Fibroblast of upper back skin (primary cell): ENCODE measurements around the gene SMURF2.

Experiments
- DNase-seq: peaks from one replicate; pipeline ENCODE4 v3.0.0-alpha.2; 2013

SMURF2 gene

DNA sequence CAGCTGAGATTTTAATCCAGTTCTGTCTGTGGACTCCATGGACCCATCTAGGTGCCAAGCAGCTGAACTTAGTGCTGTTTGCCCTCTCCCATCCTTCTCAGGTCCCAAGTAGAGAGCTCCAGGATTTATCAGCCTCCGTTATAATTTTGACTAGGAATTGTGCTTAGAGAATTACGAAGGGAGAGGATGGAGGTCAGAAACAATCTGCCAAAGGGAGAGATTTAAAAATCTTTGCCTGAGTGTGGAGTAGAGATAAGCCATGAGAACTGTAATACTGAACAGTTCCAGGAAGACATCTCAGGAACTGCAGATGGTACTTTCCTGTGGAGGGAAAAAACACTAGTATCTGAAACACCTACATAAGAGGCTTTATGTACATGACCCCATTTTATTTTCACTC lies 128.3 kb downstream of the SMURF2 start:
- no peak for DNase-seq

DNA sequence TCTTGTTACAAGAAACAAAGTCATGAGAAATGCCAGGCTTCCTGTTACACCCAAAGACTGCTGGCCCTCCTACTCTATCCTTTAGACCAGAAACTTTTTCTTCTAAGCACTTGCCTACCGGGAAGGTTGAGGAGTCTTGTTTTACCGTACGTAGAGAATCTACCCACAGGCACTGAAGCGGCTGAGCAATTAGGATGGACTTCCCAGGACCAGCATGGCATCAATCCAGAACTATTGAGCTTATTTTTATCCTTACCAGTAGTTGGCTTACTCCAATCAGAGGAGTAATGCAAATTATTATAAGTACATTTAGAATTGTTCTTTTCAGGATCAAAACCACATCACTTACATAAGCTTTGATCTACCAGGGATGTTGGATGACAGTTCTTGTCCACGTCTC lies 129.7 kb downstream of the SMURF2 start:
- no peak for DNase-seq

DNA sequence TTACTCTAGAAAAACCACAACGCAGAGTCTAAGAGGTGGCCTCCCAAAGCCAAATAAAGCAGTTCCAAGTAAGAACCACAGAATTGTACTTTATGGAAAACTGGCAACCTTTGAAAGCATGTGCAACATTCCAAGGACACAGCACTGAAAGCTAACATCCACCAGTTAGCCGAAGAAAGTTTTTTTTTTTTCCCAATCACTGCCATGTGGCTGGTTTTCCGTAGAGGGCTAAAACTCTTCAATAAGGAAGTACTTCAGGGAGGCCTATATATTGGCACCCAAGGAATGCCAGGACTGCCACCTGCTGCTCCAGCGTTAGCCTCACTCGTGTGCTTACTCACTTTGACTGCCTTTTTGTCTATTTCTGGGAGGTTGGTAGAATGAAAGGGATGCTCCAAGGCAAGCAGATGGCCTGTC lies 130.1 kb downstream of the SMURF2 start:
- DNase-seq: peak; percentile 57

DNA sequence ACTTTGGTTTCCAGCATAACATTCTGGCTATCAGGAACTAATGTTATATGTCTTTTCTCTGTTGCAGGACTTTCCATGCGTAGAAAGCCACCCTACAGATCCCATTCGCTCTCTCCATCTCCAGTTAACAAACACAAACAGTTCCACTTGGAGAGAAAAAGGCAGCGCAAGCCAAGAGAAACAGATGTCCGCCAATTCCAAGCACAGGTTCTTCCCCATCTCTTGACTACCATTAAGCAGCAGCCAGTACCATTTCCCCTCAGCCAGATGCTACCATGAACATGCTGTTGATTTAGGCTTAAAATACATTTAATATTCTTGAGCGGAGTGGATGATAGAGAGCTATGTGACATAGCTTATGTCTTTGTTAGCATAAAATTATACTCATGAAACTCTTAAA lies 132.9 kb downstream of the SMURF2 start:
- DNase-seq: no peak

DNA sequence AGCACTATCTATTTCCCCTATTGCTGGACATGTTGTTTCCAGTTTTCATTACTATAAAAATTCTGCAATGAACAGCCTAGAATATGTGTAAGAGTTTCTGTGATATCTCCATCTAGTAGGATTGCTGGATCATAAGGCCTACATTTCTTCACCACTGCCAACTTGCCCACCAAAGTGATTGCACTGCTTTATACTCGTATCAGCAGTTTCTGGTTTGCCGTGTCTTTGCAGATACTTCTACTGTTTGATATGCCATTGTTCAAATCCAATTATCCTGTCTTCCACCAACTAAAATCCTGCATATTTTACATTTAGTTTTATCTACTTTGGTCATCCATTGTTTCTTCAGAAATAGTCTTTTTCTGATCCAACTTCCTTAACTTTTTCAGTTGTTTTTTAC lies 134.2 kb downstream of the SMURF2 start:
- DNase-seq: no peak

DNA sequence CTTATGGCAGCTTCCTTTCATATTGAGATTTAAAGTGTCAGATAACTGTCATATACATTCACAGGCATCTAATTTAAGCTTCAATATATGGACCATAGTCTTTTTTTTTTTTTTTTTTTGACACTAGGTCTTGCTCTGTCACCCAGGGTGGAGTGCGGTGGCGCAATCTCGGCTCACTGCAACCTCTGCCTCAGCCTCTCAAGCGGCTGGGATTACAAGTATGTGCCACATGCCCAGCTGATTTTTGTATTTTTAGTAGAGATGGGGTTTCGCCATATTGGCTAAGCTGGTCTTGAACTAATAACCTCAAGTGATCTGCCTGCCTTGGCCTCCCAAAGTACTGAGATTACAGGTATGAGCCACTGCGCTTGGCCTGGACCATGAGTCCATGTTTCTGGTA lies 141.7 kb downstream of the SMURF2 start:
- no peak for DNase-seq

DNA sequence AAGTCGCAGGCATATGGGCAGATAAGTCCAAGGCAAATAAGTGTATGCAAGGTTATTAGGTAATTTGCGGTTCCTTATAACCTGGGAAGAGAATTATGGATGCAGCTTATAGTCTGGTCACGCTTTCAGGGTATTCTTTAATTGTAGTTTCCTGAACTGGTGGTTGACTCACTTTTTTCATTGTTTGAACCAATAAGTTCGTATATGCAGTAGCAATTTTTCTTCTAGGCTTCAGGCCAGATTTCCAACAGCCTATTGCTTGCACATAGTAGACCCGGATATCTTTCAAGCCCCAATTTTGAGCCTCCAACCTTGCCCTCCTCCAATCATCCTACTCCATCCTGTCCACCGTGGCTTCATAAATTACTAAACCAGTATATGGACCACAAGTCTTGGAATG lies 142.5 kb downstream of the SMURF2 start:
- DNase-seq: no peak

DNA sequence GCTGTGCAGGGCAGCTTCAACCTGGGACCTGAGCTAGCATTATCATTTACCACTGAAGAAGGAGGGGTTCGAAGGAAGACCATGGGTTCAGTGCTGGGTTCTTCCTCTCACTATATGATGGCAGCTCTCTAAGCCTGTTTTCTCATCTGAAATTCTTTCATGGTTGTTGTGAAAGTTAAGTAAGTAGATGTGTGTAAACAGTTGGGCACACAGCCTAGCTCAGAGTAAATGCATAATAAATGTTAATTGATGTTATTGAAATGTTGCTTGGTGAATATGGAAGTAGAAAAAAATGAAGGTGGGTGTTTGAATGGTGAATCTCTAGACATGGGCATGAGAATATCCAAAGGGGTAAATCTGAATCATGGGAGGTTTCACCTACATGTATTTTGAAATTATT lies 146.3 kb downstream of the SMURF2 start:
- DNase-seq: no peak

DNA sequence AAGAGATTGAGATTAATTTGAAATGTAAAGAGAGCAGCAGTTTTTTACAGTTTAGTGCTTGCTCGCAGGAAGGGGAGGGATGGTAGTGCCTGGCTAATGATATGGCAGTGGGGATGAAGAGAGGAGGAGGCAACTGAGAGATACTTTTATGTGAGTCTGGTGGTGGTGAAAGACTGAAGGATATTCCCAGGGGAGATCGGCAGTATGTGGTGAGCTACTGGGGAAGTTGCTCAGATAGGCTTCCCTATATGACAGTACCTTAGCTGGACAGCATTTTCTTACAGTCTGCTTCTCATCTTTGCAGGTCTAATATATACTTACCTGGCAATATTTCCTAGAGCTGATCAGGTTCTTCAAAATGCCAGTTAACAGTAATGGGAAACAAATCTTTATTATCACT lies 146.7 kb downstream of the SMURF2 start:
- no peak for DNase-seq

DNA sequence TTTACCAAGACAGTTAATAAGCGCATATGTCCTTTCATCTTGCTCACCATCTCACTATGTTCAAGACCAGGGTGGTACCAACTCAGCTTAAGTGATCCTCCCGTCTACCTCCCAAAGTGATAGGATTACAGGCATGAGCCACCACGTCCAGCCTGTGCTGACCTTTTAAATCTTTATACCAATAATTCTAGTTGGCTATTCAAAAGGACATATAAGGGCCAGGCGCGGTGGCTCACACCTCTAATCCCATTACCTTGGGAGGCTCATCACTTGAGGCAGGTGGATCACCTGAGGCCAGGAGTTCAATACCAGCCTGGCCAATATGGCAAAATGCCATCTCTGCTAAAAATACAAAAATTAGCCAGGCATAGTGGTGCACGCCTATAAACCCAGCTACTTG lies 152.9 kb downstream of the SMURF2 start:
- no peak for DNase-seq

DNA sequence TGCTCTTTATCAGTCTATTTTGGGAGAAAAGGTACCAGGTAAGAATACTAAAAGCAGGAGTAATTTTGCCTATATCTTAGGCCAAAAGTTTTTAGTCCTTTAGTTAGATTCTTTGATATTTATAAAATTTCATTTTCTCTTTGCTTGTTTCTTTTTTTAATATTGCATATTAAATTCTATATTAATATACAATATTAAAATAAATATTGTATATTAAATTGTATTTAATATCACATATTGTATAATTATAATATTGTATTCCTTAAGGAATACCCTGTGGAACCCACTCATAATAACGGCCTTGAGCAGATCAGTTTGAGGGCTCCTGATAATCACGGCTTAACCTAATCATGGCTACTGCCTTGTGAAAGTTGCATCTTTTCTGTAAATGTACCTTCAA lies 153.4 kb downstream of the SMURF2 start:
- DNase-seq: no peak

DNA sequence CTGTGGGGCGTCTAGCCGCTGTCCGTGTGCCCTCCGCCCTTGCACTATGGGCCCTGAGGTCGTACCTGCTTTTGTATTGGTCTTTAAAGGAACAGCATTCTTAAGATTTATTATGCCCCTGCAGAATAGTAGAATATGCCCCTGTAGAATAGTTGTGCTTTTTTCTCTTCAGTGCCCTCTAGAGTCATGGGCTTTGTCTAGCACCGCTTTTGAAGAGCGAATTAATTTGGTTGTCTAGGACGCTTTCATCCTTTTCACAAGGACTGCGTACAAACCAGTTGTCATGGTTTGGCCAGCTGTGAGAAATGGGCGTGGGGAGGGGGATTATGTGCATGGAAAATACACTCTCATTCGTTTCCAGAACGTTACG lies 154.7 kb downstream of the SMURF2 start:
- DNase-seq: peak; percentile 71

DNA sequence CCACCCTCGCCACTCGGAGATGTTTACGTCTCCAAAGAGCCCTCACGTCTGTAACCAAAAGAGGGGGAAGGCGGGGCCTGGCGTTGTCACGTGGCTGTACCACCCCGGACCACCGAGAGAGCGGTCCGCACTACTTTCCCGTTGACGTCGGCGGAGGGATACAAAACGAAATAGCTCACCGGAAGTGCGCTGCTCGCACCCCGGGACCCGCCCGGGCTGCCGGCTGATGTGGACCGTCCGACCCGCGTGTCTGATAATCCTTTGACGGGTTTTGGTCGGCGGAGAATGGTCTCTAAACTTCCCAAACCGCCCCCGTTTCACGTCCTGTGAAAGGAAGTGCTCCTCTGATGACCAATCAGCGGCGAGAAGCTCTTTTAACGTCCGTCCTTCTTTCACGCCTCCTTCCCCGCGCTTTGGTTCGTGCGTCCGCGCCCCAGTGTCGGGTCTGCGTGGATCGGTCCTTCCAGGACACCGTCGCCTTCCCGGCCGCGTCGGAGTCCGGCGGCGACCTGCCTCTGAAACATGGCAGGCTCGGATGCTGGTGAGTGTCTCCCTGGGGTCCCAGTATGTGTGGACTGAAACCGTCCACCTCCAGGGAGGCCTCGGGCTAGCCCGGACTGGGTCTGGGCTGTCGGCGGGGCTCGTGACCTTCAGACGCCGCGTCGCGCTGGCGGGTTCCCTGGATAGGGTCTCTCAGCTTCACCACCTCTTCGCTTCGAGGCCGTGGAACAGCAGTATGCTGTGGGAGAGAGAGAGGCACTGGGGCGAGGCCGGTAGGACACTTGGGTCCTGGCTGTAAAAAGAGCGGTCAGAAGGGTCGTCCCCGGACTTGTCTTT lies 155.3 kb downstream of the SMURF2 start, which contains the start of gene CEP95:
Gene CEP95 (plus strand): TSS at position 402 of the 837 bp plus-strand sequence. CDS start 121 bp downstream, at position 523.
- peak; percentile 97 for DNase-seq

DNA sequence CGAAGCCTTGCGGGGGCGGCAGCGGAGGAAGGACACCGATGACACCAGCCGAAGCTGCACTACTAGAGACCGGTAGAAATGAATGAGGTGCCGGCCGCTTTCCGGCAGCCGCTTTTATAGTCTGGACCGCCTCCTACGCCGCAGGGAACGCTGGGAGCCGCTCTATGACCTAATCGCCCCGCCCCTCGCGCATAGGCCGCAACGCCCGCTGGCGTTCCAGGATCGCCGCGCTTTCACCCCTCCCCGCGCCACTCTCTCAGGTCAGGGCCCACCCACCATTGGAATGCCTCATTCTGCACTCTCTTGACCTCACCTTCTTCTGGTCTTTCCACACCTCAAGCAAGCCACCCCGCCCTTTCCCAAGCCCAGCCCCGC lies 155.9 kb downstream of the SMURF2 start, which contains the start of gene DDX5:
Gene DDX5 (minus strand): TSS at position 89 of the 375 bp plus-strand sequence. CDS start 170 bp downstream, outside the sequence.
- DNase-seq: peak; percentile 96

DNA sequence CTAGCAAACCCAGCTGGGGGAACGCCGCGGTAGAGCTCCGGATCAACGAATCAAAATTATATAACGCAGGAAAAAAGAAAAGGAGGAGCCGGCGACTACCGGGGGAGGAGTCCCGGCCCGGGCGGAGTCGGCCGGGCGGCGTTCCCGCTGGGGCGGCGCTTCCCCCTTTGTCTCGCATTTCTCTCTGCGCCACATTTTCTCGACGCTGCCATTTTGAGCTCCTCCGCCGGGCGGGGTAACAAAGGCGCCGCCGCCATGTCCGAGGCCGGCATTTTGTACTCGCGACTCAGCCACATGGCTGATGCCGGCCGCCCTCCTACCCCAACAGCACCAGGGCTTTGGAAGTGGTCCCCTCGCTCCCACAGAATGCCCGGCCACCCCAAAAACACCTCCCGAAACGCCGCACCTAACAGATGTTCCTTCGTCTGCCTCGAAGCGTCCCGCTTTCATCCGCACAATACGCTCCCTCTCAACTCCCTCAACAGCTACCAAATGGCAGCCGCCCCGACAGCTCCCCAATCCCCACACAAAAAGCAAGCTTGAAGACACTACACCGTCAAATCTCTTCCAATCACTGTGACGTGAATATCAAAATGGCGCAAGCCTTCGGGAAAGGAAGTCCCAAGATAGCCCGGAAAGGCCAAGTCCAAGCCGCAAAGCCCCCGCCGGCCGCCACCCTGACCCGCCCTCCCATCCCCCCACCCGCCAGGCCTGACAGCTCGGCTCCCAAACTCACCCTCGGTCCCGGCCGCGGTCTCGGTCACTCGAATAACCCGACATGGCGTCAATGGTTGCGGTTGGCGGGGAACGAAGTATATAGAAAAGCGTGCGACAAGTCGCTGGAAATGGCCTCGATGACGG lies 156.5 kb downstream of the SMURF2 start:
- DNase-seq: peak; percentile 91

DNA sequence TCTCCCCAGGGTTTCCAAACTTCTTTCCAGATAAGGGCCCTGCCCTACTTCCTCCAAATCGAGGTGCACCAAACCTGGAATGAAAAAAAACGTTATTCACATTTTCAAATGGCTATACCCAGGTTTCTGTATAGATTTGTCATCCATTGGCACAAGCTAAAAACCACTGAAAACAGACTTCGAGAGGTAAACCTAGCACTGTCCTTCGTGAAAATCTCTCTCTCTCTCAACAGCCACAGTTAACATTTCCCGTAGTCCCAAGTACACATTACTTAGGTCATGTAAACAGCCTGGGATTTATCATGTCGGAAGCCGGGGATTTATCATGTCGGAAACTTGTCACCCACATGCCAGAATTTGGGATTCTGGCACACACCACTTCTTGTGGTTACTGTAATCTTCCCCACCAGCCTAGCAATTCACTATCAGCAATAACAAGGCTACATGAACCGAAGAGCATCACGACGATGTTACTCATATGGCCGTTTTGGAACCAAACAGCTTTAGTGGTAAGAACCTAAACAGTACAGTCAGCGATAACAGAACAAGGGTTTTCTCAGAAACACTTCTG lies 157.3 kb downstream of the SMURF2 start:
- peak; percentile 32 for DNase-seq

DNA sequence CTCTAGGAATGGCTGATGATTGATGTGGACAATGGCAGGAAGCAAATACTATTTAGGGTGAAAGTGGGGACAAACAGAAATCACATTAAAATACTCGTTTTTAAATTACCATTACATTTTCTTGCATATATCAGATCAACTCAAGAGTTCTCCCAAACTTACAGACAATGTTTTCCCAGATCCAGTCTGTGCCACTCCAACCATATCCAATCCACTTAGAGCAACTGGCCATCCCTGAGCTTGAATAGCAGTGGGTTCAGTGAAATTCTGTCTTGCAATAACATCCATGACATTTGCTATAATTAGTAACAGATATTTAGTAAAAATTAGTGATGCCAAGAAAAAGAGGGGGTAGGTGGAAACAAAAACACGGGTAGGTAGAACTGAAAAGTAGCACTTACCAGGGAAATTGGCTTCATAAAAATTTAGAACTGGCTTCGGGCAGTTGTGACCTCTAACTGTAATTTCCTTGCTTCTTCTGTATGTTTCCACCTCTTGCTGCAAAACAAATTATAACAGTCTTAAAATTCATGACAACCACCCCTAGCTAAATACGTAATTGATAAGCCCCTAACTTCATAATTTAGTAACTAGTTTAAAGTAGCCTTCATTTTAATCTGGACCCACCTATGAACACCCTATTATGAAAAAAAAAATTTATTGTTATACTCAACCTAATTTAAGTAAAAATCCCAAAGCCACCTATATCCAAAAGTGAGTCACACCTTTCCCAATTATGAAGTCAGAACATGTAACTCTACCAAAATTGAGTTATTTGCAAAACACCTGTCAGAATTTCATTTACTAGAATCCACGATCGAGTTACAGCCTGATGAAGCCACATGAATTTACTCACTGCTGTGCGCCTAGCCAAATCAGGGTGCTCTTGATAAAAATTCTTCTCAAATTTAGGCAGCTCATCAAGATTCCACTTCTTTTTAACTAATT lies 158.0 kb downstream of the SMURF2 start:
- DNase-seq: no peak

DNA sequence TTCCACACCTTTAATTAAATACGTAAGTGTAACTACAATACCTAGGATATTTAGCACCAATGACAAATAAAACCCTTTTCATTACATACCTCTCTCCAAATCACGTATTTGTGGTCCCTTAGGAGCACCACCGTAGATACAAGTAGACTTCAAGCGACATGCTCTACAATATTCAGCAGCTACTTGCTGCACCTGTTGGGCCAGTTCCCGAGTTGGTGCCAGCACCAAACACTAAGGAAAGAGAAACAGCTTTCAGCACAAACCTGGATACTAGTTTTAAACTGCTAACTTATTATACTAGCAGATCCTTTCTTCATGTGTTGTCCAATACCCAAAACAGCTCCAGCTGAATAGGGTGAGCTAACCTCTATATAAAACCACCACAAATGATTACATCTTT lies 158.8 kb downstream of the SMURF2 start:
- DNase-seq: no peak

DNA sequence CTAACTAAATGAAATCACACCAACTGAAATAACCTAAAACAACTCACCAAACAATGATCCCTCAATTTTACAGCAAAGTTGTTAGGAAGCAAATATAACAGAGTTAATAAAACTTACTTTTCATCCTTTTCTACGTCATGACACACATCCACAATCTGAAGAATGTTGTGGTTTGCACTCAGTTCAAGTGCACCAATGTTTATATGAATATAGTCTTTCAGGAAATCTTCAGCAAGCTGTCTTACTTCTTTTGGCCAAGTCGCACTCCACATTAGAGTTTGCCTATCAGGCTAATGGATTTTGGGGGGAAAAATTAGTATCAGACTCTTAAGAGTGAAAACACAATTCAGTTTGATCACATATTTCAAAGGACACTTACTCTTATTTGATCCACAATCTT lies 159.3 kb downstream of the SMURF2 start:
- no peak for DNase-seq

DNA sequence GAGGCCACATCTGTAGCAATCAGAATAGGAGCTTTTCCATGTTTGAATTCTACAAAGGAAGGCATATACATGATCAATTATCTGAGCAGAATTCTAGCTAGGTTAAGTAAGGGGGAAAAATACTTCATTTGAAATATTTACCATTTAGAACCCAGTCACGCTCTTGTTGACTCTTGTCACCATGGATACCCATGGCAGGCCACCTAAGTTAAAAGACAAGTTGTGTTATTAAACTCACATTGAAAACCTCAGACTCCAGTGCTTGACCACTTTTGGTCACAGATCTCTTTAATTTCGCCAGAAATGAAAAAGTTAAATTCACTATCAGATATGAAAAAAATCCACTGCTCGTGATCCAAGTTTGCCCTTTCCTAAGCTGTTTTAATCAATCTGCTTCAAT lies 160.1 kb downstream of the SMURF2 start:
- no peak for DNase-seq

DNA sequence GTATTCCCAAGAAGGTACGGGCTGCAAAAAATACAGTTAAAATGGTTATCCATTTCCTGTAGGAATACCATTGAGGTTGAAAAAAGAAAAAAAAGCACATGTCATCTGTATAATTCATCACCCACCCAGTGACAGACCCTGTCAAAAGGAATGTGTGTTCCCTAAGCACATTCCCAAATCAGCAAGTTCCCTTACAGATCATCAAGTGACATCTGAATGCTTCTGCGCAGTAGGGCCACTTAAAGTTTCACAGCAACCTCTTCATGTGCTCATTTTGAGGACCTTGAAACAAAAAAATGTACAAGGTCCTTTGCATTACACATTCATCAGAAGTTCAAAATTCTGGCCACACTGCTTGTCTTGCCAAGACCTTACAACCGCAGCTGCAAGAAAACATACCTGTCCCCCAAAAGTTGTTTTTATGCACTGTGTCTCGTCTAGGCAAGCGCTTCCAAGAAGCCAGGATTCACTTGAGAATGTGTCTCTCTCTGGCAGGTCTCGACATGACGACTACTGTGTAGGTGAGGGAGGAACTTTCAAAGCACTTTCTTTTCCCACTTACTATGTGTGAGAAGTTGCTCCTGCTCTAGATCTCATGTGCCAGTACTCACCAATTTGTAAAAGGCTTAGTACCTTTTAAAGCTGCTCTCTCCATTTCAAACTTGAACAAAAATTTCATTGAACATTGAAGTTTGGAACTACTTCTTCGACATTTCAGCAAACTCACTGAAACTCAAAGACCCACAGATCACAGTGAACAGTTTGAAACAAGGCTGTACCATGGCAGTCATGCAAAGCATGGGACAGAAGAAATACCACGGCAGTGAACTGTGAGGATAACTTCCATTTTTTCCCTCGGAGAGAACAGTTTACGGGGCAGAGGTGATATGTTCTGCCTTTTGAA lies 161.0 kb downstream of the SMURF2 start:
- DNase-seq: no peak
